Loucy (cell line): ENCODE results near the gene SLC37A4.

Experiments
- H2AFZ ChIP-seq: fragments of 200-600 bp; sonication (generic); 2 replicates; pipeline ENCODE4 v1.6.0; 2016; ENCODE audit warnings: antibody characterized with exemption, mild to moderate bottlenecking, low read length, moderate library complexity
- H3F3A ChIP-seq: fragments of 200-600 bp; 2 replicates; pipeline ENCODE4 v1.6.0; 2016; ENCODE audit warnings: antibody characterized with exemption, low read depth, mild to moderate bottlenecking
- H3K27me3 ChIP-seq: fragments of 200-600 bp; sonication (generic); 2 replicates; pipeline ENCODE4 v1.6.1; 2014; ENCODE audit warnings: low read length, mild to moderate bottlenecking; ENCODE audit not compliant: insufficient read depth, poor library complexity, severe bottlenecking
- H3K36me3 ChIP-seq: fragments of 200-600 bp; sonication (generic); 2 replicates; pipeline ENCODE4 v1.6.1; 2016; ENCODE audit warnings: low read length; ENCODE audit not compliant: insufficient read depth
- H3K4me1 ChIP-seq: fragments of 200-600 bp; sonication (generic); 2 replicates; pipeline ENCODE4 v1.5.1; 2014; ENCODE audit warnings: low read length, mild to moderate bottlenecking; ENCODE audit not compliant: insufficient read depth, poor library complexity, severe bottlenecking
- H3K4me2 ChIP-seq: fragments of 200-600 bp; sonication (generic); 2 replicates; pipeline ENCODE4 v1.6.0; 2014; ENCODE audit warnings: antibody characterized with exemption, low read length, low read depth, mild to moderate bottlenecking; ENCODE audit not compliant: poor library complexity, severe bottlenecking
- H3K4me3 ChIP-seq: fragments of 200-600 bp; sonication (generic); 2 replicates; pipeline ENCODE4 v1.5.1; 2014; ENCODE audit warnings: low read length, mild to moderate bottlenecking, mixed read lengths; ENCODE audit not compliant: poor library complexity, severe bottlenecking
- H3K79me2 ChIP-seq: fragments of 200-600 bp; sonication (generic); 2 replicates; pipeline ENCODE4 v1.6.1; 2014; ENCODE audit warnings: low read length; ENCODE audit not compliant: insufficient read depth
- H3K9ac ChIP-seq: fragments of 200-600 bp; sonication (generic); 2 replicates; pipeline ENCODE4 v1.6.0; 2014; ENCODE audit warnings: mild to moderate bottlenecking, low read depth, low read length, moderate library complexity; ENCODE audit not compliant: poor library complexity, severe bottlenecking
- H3K9me2 ChIP-seq: fragments of 200-600 bp; sonication (generic); replicated peaks from 2 replicates; pipeline ENCODE4 v1.6.1; 2016; ENCODE audit warnings: low read depth, low read length, mixed read lengths
- H3K9me3 ChIP-seq: fragments of 200-600 bp; sonication (generic); 2 replicates; pipeline ENCODE4 v1.6.1; 2014; ENCODE audit warnings: mild to moderate bottlenecking, antibody characterized with exemption, low read length, low read depth; ENCODE audit not compliant: insufficient read depth
- H4K20me1 ChIP-seq: fragments of 200-600 bp; sonication (generic); 2 replicates; pipeline ENCODE4 v1.6.0; 2014; ENCODE audit warnings: antibody characterized with exemption, low read length, mild to moderate bottlenecking; ENCODE audit not compliant: insufficient read depth, poor library complexity, severe bottlenecking
- CTCF ChIP-seq: fragments of 200-600 bp; sonication (generic); conservative IDR thresholded peaks from 2 replicates; pipeline ENCODE4 v1.5.1; 2014; ENCODE audit warnings: mild to moderate bottlenecking, antibody characterized with exemption, low read length
- EZH2phosphoT487 ChIP-seq: fragments of 200-600 bp; IDR thresholded peaks from 2 replicates; pipeline ENCODE4 v1.6.1; 2018; ENCODE audit warnings: antibody characterized with exemption, mild to moderate bottlenecking, moderate library complexity, borderline replicate concordance

The SLC37A4 gene

GRCh38 chr11:119000906-119001305, 29.8 kb downstream of the SLC37A4 start:
- Histone ChIP-seq H3K9me3 (no peaks in the 10 kb centered on the region), H3K4me2 (peak overlapping the region; percentile 30), H3K9me2 (no peaks in the 10 kb centered on the region), H3K4me3 (no peak overlapping the region), H4K20me1 (peaks cover 10% of the 10 kb centered on the region), H3K4me1 (peaks cover 28% of the 10 kb centered on the region), H3K36me3 (peaks cover 3% of the 10 kb centered on the region; the same call in 1 of the 2 replicates), H3K9ac (peak overlapping the region; percentile 32), H3K27me3 (no peaks in the 10 kb centered on the region), H2AFZ (no peak overlapping the region), H3K79me2 (peaks cover 53% of the 10 kb centered on the region), H3F3A (no peaks in the 10 kb centered on the region)
- TF ChIP-seq CTCF (no peak), EZH2phosphoT487 (no peak)

- Histone ChIP-seq H4K20me1 (peaks cover 10% of the 10 kb centered on the region), H3K4me3 (peak overlapping the region; percentile 86), H3F3A (no peaks in the 10 kb centered on the region), H3K27me3 (no peaks in the 10 kb centered on the region), H3K9ac (peak overlapping the region; percentile 95), H3K4me1 (peaks cover 28% of the 10 kb centered on the region), H3K79me2 (peaks cover 57% of the 10 kb centered on the region), H3K36me3 (peaks cover 3% of the 10 kb centered on the region; the same call in 1 of the 2 replicates), H3K9me2 (no peaks in the 10 kb centered on the region), H3K4me2 (peak overlapping the region; percentile 86), H2AFZ (no peak overlapping the region), H3K9me3 (no peaks in the 10 kb centered on the region)
- TF ChIP-seq CTCF (no peak), EZH2phosphoT487 (no peak)
Observed at GRCh38 chr11:118998822-118999221, 31.9 kb downstream of the SLC37A4 start.

GRCh38 chr11:118998388-118998717, 32.3 kb downstream of the SLC37A4 start:
- TF ChIP-seq EZH2phosphoT487, result no peak
- no peak for TF ChIP-seq CTCF
- Histone ChIP-seq H3K9ac (peak overlapping the region; percentile 95), H2AFZ (peak overlapping the region; percentile 80), H4K20me1 (peaks cover 10% of the 10 kb centered on the region), H3K9me3 (no peaks in the 10 kb centered on the region), H3F3A (no peaks in the 10 kb centered on the region), H3K4me3 (peak overlapping the region; percentile 86), H3K27me3 (no peaks in the 10 kb centered on the region), H3K4me2 (peak overlapping the region; percentile 86), H3K9me2 (no peaks in the 10 kb centered on the region), H3K4me1 (peaks cover 28% of the 10 kb centered on the region), H3K36me3 (peaks cover 3% of the 10 kb centered on the region; the same call in 1 of the 2 replicates), H3K79me2 (peaks cover 57% of the 10 kb centered on the region)
